ENCODE data around the gene HYAL3.

GRCh38 chr3:50331364-50331907 lies 32.2 kb upstream of the HYAL3 start:
- TF ChIP-seq CTCF (IDR thresholded peaks at IDR 0.05 in 2 of 3, conservative IDR thresholded peaks at IDR 0.05 in 1 of 3; ENCODE audit: borderline replicate concordance in 1 of 3, insufficient read depth in 1 of 3, low read depth in 2 of 3, low read length in 2 of 3) = no peak
- no peak for TF ChIP-seq REST (IDR thresholded peaks at IDR 0.05; ENCODE audit: low read depth)

Data from HCT116 (cell line).